PFSK-1 (cell line): ENCODE results near the gene HERC3.

Experiments
- REST ChIP-seq, 2 experiments: IDR thresholded peaks; 2 replicates each; pipeline versions ENCODE4 v1.6.1 to v1.8.0; 2011 to 2012; ENCODE audit warnings: low read depth in 2 of 2, low read length in 2 of 2, control low read depth in 1 of 2, inconsistent platforms in 1 of 2, mild to moderate bottlenecking in 1 of 2, moderate library complexity in 1 of 2; ENCODE audit not compliant: insufficient read depth in 1 of 2
- SIN3A ChIP-seq: IDR thresholded peaks from 2 replicates; pipeline ENCODE4 v1.6.1; 2012; ENCODE audit warnings: mild to moderate bottlenecking, low read length, moderate library complexity, borderline replicate concordance; ENCODE audit not compliant: insufficient read depth

GRCh38 chr4:88705805-88706492 lies 113.7 kb downstream of the HERC3 start:
- TF ChIP-seq SIN3A (no peak), REST (IDR thresholded peaks at IDR 0.05; ENCODE audit: insufficient read depth in 1 of 2, low read depth in 2 of 2, low read length in 2 of 2) (no peak)
